NCI-H187 (cell line): ENCODE data around the gene C4A.
"Not testable (repeated sequence)": the region's sequence is repeated elsewhere in the genome, so short reads cannot be mapped to it uniquely, and the experiment has no call there.

Source experiments
- DNase-seq, 2 experiments: peaks; one replicate each; lab custom pipeline; 2025; lab: John Stamatoyannopoulos, UW

C4A gene

DNA sequence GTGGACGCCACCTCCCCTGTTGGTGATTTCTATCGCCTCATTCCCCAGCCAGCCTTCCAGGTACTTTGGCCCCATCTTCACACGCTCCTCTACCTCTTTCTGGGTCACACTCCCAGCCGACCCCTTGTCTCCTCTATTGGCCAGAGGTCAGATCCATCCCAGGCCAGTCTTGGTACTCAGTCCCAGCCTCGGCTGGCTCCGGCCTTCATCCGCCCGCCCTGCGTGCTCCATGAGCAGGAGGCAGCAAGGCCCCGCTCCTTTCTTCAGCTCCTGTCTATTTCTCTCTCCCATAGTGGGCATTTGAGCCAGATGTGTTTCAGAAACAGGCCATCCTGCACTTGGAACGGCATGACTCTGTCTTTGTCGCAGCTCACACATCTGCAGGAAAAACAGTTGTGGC, 20.2 kb upstream of the C4A start:
- DNase-seq: no peak

DNA sequence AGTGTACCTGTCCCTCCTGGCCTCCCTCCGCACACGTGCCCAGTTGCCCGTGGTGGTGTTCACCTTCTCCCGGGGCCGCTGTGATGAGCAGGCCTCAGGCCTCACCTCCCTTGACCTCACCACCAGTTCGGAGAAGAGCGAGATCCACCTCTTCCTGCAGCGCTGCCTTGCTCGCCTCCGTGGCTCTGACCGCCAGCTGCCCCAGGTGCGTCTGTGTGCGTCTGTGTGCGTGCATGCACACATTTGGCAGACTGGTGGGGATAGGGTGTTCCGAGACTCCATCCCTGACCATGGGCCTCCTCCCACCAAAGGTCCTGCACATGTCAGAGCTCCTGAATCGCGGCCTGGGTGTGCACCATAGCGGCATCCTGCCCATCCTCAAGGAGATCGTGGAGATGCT, 17.9 kb upstream of the C4A start:
- DNase-seq: no peak

- no peak for DNase-seq
Measured at GRCh38 chr6:31965700-31966099, 16.2 kb upstream of the C4A start.

- DNase-seq: no peak
Measured at GRCh38 chr6:31966506-31966905, 15.4 kb upstream of the C4A start.

GRCh38 chr6:31966997-31967925, 14.6 kb upstream of the C4A start:
- DNase-seq: no peak

- no peak for DNase-seq
Measured at GRCh38 chr6:31967926-31968320, 13.9 kb upstream of the C4A start.

DNA sequence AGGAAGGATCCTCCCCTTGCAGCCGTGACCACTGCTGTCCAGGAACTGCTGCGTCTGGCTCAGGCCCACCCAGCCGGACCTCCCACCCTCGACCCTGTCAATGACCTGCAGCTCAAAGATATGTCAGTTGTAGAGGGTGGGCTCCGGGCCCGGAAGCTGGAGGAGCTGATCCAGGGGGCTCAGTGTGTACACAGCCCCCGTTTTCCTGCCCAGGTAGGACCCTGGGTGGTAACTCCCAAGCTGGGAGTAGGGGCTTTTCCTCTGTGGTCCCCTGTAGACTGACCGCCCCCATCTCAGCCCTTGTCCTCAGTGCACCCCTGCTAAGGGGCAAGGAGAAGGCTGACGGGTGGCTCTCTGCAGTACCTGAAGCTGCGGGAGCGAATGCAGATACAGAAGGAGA, 13.5 kb upstream of the C4A start:
- DNase-seq: no peak

DNA sequence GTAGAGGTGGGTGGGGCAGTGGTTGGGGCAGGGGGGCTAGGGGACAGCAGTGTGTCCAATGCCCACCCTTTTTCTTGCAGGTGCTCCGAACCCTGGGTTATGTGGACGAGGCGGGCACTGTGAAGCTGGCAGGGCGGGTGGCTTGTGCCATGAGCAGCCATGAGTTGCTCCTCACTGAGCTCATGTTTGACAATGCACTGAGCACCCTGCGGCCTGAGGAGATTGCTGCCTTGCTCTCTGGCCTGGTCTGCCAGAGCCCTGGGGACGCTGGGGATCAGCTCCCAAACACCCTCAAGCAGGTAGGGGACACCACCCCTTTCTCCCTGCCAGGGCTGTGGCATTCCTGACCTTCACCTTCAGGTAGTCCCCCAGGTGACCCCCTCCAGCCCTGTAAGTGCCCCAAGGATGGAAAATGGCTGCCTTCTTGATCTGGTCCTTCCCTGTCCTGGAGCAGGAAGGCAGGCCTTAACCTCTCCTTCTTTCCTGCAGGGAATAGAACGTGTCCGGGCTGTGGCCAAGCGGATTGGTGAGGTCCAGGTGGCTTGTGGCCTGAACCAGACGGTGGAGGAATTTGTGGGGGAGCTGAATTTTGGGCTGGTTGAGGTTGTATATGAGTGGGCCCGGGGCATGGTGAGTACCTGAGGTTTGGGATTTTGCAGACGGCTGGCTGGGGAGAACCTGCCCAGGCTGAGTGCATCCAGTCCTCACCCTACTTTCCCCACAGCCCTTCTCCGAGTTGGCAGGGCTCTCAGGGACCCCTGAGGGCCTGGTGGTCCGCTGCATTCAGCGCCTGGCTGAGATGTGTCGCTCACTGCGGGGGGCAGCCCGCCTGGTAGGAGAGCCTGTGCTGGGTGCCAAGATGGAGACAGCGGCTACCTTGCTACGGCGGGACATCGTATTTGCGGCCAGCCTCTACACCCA, 12.8 kb upstream of the C4A start:
- DNase-seq: no peak

GRCh38 chr6:31969712-31970603, 11.9 kb upstream of the C4A start:
- no peak for DNase-seq

DNA sequence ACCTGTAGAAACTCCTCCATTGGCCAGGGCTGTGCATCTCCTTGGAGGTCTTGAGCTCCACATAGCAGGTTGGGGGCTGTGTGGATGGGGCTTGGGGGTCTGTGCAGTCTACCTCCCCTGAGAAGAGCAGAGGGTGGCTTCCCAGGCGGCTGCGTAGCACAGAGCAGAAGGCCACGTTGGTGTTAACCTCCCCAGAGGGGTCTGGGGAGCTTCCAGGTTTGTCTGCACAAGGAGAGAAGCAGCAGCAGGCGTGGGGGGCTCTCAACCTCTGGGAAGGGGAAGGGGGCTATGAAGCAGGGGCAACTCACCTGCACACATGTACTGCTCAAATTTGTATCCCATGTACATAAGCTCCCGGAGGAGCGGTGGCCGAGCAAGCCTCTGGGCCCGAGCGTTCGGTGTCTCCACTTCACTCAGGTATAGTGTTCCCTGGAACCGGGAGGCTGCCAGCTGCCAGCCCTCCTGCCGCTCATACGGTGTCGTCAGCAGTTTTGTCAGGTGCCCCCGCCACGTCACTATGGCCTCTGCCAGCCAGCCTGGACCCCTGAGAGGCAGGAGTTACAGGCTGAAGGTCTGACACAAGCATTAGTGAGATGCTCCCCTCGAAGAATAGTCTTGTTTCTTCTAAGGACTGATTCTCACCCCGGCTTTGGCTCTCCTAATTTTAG, 11.1 kb upstream of the C4A start:
- DNase-seq: no peak

DNA sequence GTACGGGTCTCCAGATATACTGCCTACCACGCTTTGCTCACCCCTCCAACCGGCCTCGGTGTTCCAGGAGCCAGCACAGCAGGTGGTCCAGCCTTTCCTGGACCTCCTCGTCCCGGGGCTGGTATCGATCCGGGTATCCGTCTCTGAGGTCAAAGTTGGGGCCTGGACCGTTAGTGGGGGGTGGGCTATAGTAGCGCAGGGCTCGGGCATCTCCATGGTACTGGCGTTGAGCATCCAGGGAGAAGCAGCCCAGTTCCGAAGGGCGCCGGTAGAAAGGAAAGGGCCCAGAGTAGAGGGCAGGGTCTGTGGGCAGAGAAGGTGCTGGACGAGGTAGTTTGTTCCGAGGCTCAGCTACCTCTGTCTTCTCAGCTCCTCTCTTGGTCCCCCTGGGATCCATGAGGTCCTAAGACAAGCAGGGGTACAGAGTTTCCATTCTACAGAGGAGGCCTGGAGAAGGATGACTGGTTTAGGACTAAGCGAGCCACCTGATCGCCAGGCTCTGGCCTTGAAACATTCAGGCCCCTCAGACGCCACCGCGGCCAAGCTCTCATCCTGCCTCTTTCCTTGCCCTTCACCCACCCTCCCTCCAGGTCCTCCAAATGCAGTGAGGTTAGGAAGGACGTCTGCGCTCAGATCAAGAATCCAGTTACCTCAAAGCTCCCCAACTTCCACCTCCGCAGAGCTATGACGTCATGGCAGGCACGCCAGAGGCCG, 10.4 kb upstream of the C4A start:
- DNase-seq: no peak

DNA sequence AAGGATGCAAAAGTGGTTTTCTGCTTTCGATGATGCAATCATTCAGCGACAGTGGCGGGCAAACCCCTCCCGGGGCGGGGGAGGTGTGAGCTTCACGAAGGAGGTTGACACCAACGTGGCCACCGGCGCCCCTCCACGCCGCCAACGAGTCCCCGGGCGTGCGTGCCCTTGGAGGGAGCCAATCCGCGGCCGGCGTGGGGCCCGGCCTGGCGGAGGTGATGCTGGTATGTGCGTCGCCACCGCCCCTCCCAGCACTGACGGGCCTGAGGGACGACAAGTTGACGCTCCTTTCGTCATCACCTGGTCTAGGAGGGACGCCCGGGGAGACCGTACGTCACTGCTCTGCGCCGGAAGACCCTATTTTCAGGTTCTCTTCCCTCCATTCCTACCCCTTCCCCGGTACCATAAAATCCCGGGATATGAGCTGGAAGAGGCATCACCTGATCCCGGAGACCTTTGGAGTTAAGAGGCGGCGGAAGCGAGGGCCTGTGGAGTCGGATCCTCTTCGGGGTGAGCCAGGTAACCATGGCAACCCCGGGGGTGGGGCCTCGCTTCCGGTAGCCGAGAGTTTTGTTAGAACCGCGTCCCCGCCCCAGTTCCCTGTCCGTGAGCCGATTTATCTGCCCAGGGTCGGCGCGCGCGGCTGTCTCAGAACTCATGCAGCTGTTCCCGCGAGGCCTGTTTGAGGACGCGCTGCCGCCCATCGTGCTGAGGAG, 9.7 kb upstream of the C4A start, which contains the start of gene DXO:
DXO (minus strand) TSS at position 146 of the 716 bp plus-strand sequence. CDS start 463 bp downstream, outside the sequence.
- peak; percentile 94 to 97 for DNase-seq

- DNase-seq: no peak
Measured at GRCh38 chr6:31972709-31973350, 9.0 kb upstream of the C4A start.

- not testable (repeated sequence) for DNase-seq
Measured at GRCh38 chr6:31976065-31976464, 5.8 kb upstream of the C4A start.

DNA sequence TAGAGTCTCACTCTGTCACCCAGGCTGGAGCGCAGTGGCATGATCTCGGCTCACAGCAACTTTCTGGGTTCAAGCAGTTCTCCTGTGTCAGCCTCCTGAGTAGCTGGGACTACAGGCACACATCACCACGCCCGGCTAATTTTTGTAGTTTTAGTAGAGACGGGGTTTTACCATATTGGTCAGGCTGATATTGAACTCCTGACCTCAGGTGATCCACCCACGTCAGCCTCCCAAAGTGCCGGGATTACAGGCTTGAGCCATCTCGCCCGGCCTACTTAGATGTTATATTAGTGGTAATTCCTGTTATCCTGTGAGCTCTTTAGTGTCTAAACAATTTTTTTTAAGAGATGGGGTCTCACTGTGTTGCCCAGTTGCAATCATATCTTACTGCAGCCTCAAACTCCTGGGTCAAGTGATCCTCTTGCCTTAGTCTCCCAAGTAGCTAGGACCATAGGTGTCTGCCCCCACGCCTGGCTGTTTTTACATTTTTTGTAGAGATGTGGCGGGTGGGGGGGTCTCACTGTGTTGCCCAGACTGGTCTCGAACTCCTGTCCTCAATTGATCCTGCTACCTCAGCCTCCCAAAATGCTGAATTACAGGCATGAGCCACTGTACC, 3.9 kb upstream of the C4A start:
- DNase-seq: no peak

GRCh38 chr6:31978831-31979230, 3.0 kb upstream of the C4A start:
- no peak for DNase-seq

- no peak for DNase-seq
Measured at GRCh38 chr6:31979238-31979898, 2.5 kb upstream of the C4A start.

- DNase-seq: not testable (repeated sequence)
Measured at GRCh38 chr6:31980195-31980876, 1.5 kb upstream of the C4A start.
